Measurements from ENCODE around the gene FAM89B.
A peak's percentile ranks its signal among the peaks of the same experiment; 100 is the strongest.

FAM89B gene

DNA sequence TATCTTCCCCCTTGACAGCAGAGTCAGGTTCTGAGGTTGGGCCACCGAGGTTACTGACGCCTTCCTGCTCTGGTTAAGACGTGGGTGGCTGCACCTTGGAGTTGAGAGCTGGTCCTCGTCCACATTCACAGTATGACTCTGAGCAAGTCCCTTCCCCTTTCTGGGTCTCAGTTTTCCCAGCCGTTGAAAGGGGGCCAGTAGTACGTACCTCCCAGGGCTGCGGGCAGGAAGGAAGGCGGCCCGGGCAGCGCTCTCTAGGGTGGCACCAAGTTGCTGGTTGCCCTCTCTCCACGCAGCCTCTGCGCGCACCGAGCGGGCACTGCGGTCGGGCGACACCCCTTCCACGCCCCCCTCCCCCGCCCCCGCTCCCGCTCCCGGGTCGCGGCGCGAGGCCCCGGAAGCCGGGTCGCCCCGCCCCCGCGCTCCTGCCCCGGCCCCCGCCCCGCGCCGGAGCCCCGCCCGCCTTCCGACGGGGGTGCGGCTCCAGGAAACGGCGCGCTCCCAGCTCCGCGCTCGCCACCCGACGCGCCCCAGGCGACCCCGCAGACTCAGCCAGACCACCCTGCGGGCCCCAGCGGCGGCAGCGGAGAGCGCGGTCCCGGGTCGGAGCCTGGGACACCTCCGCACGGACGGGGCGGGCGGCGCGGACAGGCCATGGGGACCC lies 3.4 kb downstream of the FAM89B start, which contains the start of gene EHBP1L1:
TSS of gene EHBP1L1 (plus strand) at position 486 of the 664 bp plus-strand sequence. CDS start 250 bp downstream, outside the sequence.
- peak; percentile 85 for DNase-seq

DNA sequence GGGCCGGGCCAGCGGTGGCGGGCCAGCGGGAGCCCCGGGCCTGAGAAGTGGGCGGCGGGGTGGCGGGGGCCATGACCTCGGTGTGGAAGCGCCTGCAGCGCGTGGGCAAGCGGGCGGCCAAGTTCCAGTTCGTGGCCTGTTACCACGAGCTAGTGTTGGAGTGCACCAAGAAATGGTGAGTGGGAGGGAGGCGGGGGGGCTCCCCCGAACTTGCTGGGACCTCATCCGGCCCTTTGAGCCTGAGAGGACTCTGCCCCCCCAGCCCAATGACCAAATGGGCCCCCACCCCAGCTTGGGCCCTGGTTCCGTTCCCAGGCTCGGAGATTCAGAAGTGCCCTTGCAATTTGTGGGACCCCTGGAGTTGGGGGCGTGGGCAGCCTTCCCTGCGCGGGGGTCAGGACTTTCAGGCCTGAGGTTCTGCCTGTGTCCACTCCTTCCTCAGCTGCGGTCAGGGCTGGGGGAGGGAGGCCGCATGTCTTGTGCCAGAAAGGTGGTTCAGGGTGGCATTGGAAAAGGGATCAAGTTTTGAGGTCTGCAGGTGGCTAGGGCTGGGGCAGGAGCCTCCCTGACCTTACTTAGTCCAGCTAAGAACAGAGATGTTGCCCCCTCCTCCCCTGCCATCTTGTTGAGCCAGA lies 4.0 kb downstream of the FAM89B start:
- no peak for DNase-seq

DNA sequence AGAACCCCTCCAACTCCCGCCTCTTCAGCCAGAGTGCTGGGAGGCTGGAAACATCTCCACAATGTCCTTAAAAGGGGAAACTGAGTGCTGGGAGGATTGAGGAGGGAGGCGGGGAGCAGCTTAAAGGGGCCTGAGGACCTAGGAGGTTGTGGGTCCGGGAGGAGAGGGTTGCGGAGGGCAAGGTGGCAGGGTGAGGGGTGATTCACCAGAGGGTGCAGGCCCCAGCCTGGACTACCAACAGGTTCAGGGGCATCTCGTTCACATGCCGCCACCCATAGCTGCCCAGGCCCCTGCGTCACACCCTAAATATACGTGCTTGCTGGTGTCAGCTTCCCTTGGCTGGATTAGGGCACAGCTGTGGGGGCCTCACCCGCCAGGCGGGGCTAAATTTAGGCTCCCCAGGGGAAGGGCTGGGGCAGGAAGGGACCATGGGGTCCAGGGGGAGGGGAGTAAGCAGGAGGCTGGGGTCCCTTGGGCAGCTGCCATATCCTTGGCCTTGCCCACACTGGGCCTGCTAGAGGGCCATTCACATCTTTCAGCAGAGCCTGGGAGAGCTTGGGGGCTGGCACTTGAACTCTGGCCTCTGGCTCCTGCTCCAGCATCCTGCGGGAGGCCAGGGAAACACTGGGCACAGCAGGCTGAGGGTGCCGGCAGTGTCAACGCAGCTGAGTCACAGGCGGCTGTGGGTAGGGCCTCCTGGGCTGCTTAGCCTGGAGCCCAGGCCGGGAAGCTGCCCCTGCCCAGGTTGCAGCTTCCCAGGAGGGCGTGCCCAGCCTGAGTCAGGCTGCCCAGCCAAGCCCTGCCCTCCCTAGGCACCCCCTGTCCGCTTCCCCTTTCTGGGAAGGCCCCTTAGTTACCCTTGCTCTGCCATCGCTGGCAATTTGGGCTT lies 4.8 kb downstream of the FAM89B start:
- no peak for DNase-seq

DNA sequence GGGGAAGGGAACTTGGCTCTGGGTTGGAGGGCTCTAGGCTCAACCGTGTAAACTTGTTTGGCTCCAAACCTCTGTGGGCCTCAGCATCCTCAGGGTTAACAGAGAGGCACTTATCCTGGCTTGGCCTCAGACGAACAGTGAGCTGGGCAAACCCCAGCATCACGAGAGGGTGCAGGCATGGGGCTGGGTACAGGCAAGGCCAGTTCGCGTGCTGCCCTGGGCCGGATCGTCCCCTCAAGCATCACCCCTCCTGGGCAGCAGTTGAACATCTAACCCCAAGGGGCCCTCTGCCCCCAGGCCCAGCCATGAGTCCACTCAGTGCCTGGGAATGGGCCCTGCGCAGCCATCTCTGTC lies 5.4 kb downstream of the FAM89B start:
- no peak for DNase-seq

DNA sequence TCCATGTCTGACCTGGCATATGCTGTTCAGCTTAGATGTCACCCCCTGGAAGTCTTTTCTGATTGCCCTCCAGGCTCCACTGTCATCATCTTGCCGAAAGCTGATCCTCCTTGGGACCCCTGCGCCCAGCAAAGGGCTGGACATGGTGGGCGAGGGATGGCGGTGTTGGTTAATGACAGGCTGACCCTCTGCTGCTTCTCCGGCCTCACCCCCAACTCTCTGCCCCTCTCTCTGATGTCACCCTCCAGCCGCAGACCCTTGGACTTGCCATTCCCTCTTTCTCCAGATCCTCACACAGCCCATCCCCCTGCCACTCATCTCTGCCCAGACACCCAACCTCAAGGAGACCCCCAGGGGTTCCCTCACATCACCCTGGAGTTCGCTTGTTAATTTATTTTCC lies 5.8 kb downstream of the FAM89B start:
- DNase-seq: no peak

DNA sequence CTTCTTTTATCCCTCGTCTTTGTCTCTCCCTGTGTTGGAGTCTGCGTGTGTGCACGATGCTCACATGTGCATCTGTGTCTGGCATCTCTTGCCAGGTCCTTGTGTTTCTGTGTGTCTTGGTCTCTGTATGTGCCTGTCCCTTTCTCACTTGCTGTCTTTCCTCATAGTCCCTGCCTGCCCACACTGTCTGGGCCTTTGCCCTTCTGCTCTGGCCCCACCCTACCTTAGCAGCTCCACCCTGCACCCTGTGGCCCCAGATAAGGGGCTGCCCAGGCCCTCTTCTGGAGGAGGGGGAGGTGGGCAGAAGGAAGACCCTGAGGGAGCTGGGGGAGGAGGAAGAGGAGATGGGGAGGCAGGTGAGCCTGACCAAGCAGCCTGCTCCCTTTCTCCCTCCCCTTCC lies 6.3 kb downstream of the FAM89B start:
- DNase-seq: no peak

DNA sequence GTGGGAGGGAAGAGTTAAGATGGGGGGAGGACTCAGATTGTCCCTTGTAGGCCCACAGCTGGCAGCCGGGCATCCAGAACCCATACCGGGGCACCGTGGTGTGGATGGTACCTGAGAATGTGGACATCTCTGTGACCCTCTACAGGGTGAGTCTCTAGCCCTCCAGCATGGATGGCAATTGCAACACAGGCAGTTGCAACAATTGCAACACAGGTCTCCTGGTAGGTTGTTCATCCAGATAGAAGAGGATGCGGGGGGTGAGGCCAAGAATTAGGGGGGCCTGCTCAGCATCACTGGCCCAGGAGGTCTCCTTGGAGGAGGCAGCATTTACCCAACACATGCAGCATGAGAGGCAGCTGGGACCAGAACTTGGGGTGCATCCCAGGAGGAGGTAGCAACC lies 7.0 kb downstream of the FAM89B start:
- DNase-seq: no peak

DNA sequence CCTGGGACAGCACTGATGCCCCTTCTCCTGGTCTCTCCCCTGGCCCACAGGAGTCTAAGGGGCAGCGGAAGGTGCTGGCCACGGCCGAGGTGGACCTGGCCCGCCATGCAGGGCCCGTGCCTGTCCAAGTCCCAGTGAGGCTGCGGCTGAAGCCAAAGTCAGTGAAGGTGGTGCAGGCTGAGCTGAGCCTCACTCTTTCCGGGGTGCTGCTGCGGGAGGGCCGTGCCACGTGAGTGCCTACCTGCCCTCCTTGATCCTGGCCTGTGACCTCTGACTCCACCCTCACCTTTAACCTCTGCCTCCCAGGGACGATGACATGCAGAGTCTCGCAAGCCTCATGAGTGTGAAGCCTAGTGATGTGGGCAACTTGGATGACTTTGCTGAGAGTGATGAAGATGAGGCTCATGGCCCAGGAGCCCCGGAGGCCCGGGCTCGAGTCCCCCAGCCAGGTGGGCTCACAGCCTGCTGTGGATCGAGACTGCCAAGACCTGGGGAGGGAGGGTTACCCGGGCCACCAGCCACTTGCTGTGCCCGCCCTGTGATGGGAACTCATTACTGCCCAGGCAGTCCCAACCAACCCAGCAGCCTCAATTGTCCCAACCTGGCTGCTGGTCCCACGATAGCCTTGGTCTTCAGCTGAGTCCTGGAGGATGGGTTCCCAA lies 7.8 kb downstream of the FAM89B start:
- no peak for DNase-seq

DNA sequence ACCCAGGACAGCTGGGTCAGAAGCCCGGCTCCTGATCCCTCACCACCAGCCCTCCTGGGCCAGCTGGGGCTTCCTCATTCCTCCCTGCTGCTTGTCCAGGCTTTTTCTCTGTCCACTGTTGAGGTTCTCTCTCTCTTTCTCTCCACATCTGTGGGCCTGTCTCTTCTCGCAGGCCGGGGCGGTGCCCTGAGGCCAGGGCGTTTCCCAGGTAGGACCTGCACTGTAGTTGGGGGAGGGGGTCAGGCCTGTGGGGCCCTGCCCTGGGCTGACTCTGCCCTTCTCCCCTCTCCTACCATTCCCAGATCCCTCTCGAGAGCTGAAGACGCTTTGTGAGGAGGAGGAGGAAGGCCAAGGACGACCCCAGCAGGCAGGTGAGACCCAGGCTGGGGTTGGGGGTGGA lies 8.4 kb downstream of the FAM89B start:
- no peak for DNase-seq

DNA sequence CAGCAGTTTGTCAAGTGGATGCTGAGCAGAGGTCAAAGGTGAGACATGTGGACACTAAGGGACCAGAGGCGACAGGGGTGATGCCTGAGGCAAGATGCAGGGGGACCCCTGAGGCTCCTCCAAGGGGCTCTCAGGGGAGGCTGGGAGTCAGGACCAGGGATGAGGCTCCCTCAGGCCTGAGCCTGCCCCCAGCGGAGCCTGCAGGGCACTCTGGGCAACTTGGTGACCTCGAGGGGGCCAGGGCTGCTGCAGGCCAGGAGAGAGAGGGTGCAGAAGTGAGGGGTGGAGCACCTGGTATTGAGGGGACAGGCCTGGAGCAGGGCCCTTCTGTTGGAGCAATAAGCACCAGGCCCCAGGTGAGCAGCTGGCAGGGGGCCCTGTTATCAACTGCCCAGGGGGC lies 9.6 kb downstream of the FAM89B start:
- DNase-seq: no peak

DNA sequence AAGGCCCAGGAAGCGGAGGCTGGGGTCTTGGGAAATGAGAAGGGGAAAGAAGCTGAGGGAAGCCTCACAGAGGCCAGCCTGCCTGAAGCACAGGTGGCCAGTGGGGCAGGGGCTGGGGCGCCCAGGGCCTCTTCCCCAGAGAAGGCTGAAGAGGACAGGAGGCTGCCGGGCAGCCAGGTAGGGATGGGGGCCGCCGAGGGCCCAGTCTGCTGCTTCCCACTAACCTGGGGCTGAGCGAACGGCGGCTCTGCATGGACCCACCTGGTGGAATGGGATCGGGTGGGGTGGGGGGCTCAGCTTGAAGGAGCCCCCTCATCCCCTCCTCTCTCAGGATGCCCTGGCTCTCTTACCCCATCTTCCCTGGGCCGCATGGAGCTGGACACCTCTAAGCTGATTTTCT lies 11.3 kb downstream of the FAM89B start:
- no peak for DNase-seq

DNA sequence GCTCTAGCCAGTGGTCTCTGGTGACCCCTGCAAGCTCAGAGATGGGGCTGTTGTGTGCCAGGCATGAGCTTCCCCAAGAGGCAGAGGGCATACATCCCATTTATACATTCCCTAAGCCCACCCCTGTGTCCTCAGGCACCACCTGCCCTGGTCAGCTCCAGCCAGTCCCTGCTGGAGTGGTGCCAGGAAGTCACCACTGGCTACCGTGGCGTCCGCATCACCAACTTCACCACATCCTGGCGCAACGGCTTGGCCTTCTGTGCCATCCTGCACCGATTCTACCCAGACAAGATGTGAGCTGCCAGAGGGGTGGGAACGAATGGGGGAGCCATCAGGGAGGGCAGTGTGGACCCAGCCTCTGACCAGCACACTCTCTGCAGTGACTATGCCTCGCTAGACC lies 11.8 kb downstream of the FAM89B start:
- DNase-seq: no peak

DNA sequence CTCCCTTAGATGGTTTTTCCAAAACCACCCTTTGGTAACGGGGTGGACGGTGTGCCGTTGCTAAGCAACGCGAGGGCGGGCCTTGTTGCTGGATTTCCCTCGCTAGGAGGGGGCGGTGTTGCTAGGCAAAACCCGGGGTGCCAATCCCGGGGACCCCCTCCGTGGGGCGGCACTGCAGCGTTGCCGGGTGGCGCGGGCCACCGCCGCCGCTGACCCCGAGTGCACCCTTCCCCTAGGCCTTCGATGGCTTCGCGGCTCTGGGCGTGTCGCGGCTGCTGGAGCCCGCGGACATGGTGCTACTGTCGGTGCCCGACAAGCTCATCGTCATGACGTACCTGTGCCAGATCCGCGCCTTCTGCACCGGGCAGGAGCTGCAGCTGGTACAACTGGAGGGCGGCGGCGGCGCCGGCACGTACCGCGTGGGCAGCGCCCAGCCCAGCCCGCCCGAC lies 12.4 kb downstream of the FAM89B start:
- DNase-seq: no peak

DNA sequence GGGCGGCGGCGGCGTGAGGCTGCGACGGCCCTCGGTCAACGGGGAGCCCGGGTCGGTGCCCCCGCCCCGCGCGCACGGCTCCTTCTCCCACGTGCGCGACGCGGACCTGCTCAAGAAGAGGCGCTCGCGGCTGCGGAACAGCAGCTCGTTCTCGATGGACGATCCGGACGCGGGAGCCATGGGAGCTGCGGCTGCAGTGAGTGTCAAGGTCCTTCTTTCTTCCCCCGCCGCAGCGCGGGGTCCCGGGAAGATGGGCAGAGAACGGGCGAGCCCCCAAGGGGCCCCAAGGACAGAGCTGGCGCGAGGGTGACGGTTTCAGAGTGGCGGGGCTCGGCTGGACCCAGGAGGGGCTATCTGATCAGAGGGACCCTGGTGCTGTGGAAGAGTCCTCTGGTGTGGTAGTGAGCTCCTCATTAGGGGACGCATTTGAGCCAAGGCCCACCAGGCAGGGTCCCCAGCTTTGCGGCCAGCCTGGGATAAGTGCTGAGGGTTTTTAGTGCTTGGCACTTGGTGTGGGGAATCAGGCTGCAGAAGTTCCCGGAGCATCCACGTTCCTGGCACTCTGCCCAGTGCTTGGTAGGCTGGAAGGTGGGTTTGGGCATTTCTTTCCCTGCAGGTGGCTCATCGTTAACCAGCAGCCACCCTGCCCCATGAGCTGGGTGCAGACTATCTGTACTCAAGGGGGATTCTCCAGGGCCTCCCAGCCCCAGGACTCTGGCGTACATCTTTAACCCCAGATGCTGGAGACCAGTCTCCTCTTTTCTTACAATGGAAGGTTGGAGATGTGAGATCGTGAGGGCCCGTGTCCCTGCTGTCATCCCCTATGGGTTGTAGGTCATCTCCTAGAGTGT lies 13.3 kb downstream of the FAM89B start:
- DNase-seq: no peak

DNA sequence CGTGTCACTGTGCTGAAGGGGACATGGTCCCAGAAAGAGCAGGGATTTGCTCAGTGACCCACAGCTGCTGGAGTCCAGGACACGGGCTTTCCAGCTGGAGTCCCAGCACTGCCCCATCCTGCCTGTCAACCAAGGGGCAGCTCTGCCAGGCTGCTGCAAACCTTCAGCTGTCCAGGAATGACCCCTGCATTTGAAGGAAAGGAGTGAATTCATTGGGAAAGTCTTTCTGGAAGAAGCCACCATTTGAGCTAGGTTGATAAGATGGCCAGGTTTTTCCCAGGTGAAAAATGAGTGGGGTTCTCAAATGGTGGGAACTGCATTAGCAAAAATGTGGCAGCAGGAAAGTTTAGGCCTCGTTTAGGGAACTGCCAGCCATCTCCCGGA lies 13.9 kb downstream of the FAM89B start:
- no peak for DNase-seq

DNA sequence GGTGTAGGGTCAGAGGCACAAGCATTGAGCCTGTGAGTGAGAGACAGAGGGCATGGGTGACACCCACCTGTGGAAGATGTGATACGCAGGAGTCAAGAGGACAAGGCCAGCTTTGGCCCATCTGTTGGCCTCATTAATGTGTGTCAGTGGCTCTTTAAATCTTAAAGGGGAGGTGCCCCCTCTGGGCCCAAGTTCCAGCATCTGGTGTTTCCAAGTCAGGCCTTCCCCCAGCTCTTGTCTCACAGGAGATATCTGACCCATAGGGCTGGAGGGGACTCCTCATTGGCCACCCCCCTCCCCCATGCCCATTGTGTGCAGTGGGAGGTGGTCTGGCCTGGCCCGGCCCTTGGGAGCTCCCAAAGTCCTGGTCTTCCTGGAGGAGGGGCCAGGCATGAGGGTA lies 14.3 kb downstream of the FAM89B start:
- no peak for DNase-seq

DNA sequence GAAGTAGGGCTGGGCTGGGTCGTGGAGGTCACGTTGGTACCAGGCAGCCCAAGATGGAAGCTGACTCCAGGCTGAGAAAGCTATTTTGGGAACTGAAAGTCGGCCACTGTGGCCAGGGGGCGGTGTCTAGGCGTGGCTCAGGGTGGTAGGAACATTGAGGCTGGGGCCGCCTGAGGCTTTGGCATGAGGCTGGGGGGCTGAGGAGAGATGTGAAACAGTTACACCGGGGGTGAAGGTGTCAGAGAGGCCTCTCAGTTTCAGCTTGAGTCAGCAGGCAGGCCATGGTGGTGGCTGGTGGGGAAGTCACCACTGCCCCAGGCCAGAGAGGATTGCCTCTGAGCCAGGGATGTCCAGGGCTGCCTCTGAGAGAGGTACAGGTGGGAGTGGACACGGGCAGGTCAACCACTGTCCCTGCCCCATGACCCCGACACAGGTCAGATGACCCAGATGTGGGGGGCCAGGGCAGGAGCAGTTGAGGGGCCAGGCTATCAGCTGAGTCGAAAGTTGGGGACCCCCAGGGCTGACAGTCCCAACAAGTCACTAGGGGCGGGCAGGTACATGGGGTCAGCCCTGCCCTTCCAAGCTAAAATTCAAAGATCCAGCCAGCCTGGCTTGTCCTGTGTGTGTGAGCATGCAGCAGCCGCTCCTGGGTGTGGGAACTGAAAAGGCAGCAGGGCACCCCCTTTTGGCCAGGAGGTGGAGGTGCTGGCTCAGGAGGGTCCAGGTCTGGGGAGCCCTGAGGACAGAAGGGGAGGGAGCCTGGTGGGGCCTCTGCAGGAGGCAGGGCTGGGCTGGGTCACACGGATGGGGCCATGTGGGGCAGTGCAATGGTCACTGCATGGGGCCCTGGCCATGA lies 16.1 kb downstream of the FAM89B start:
- DNase-seq: peak; percentile 92

DNA sequence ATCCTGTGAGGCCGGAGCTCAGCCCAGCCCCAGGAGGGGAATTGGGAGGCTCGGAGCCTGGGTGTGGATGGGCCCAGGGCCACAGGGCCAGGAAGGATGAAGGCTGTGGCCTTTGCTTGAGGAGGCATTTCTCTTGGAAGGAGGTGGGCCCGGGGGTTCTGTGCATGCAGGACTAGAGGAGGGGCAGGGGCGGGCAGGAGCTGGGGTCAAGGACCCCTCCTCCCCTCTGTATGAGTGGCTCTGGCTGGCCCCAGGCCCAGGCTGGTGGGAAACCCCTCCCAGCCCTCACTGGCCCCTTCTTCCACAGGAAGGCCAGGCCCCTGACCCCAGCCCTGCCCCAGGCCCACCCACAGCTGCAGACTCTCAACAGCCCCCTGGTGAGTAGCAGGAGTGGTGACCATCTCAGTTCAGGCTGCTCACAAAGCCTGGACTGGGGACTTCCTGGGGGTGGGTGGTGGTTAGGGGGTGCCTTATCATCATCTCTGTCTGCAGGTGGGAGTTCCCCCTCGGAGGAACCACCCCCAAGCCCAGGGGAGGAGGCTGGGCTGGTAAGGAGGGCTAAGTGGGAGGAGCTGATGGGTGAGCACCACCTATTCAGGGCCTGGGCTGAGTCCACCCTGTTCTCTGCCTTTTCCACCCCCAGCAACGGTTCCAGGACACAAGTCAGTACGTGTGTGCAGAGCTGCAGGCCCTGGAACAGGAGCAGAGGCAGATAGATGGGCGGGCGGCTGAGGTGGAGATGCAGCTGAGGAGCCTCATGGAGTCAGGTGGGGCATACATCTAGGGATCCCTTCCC lies 17.3 kb downstream of the FAM89B start:
- no peak for DNase-seq

DNA sequence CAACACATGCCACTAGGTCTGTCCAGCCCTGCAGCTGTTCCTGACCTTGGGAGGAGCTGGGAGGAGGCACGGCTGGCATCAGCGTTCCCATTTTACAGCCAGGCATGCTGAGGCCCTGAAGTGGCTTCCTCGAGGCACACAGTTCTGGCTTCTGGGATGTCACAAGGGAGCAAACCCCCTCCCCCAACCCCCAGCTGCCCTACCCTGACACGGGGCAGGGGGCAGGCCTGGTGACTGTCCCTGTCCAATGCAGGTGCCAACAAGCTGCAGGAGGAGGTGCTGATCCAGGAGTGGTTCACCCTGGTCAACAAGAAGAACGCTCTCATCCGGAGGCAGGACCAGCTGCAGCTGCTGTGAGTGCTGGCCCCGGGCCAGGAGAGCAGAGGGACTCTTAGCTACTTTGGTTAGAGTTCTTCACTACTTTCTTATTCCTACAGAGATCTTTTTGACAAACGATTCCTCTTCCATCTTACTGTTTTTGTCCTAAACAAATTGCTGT lies 18.0 kb downstream of the FAM89B start:
- DNase-seq: no peak
